OCI-LY3 (cell line): ENCODE results near the gene DDAH2.

ENCODE experiments used
- CTCF ChIP-seq: fragments of 200-600, 300-600 bp; sonication (generic); IDR thresholded peaks from 2 replicates; pipeline ENCODE4 v1.5.1; 2014; ENCODE audit warnings: antibody characterized with exemption, low read length, low read depth
- EZH2phosphoT487 ChIP-seq: fragments of 200-600 bp; shearing (Covaris generic); IDR thresholded peaks from 2 replicates; pipeline ENCODE4 v1.6.1; 2018; ENCODE audit warnings: antibody characterized with exemption, mixed run types, low read depth

DNA sequence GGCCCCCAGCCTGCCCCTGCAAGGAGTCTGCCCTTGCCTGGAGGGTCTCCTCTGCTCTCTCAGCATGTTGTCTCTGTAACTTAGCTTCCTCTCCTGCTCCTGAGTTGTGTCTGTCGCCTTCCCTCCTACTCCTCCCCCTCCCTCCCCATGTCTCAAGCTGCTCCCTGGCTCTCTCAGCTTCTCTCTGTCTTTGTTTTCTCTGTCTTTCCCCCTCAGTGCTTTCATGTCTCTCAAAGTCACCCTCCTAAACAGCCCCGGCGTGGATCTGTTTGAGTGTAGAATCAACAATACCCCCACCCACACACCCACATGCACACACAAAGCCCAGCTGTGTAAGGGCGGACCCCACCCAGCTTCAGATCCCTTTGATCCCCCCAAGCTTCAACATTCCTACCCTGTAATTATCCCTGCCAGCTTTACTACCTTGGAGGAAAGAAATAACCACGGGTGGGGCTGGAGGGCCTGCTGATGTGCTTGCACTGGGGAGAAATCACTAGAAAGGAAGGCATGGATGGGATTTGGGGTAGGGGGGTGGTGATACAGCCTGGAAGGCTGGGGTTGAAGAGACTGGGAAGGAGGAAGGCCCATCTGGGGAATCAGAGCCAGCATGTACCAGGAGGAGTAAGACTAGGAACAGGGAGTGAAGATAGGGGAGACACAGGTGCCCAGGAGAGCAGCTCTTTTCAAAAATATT, 15.0 kb downstream of the DDAH2 start:
- TF ChIP-seq EZH2phosphoT487 (no peak), CTCF (no peak)
